H1 (cell line): ENCODE results near the gene COL25A1.
A peak's percentile ranks its signal among the peaks of the same experiment; 100 is the strongest.

Source experiments
- BCL11A ChIP-seq, 2 experiments: IDR thresholded peaks; one replicate each; pipeline ENCODE4 v1.6.1; 2011; ENCODE audit warnings: low read depth in 2 of 2, low read length in 2 of 2, mild to moderate bottlenecking in 2 of 2
- CTBP2 ChIP-seq: IDR thresholded peaks from 2 replicates; pipeline ENCODE4 v1.7.0; 2011; ENCODE audit warnings: borderline replicate concordance, mild to moderate bottlenecking, moderate library complexity, mixed read lengths, low read length; ENCODE audit not compliant: insufficient read depth, insufficient read length
- EZH2 ChIP-seq: fragments of 200-600 bp; sonication (generic); IDR thresholded peaks from 2 replicates; pipeline ENCODE4 v1.7.1; 2012; ENCODE audit warnings: low read depth, mild to moderate bottlenecking, moderate library complexity, low read length, inconsistent platforms; ENCODE audit not compliant: severe bottlenecking
- HDAC6 ChIP-seq: IDR thresholded peaks from one replicate; pipeline ENCODE4 v1.7.1; 2012; ENCODE audit warnings: low read depth, mild to moderate bottlenecking, inconsistent platforms, low read length, moderate library complexity
- JUND ChIP-seq: IDR thresholded peaks from 2 replicates; pipeline ENCODE4 v1.6.1; 2011; ENCODE audit warnings: mild to moderate bottlenecking, improper control_type of control experiment, low read length
- NRF1 ChIP-seq: IDR thresholded peaks from 2 replicates; pipeline ENCODE4 v1.6.1; 2011; ENCODE audit warnings: mild to moderate bottlenecking, low read depth, low read length, improper control_type of control experiment
- RAD21 ChIP-seq, 2 experiments: IDR thresholded peaks in 1 of 2; conservative IDR thresholded peaks in 1 of 2; 2 replicates each; pipeline ENCODE4 v1.6.1; 2011; ENCODE audit warnings: low read depth in 2 of 2, low read length in 2 of 2, improper control_type of control experiment in 1 of 2, inconsistent platforms in 1 of 2, mild to moderate bottlenecking in 1 of 2, moderate library complexity in 1 of 2
- SIN3A ChIP-seq, 2 experiments: IDR thresholded peaks in 1 of 2; conservative IDR thresholded peaks in 1 of 2; 2 replicates each; pipeline ENCODE4 v1.6.1; 2011 to 2012; ENCODE audit warnings: low read length in 2 of 2, improper control_type of control experiment in 1 of 2, low read depth in 1 of 2, mild to moderate bottlenecking in 1 of 2
- SP1 ChIP-seq: IDR thresholded peaks from 2 replicates; pipeline ENCODE4 v1.6.1; 2011; ENCODE audit warnings: low read depth, low read length
- TAF1 ChIP-seq: IDR thresholded peaks from 2 replicates; pipeline ENCODE4 v1.6.1; 2011; ENCODE audit warnings: mild to moderate bottlenecking, low read depth, low read length
- YY1 ChIP-seq: IDR thresholded peaks from 2 replicates; pipeline ENCODE4 v1.6.1; 2011; ENCODE audit warnings: low read depth, mild to moderate bottlenecking, low read length
- TF ChIP-seq, protein P1 (sequence below), 3 experiments: IDR thresholded peaks; 1 replicate in 2 of 3; 2 replicates in 1 of 3; pipeline versions ENCODE4 v1.5.1 to v1.6.1; 2011; ENCODE audit warnings: low read length in 3 of 3, mild to moderate bottlenecking in 3 of 3, inconsistent platforms in 2 of 3, low read depth in 1 of 3, moderate library complexity in 1 of 3; ENCODE audit not compliant: insufficient read depth in 1 of 3; ENCODE audit errors: control extremely low read depth in 1 of 3

DNA sequence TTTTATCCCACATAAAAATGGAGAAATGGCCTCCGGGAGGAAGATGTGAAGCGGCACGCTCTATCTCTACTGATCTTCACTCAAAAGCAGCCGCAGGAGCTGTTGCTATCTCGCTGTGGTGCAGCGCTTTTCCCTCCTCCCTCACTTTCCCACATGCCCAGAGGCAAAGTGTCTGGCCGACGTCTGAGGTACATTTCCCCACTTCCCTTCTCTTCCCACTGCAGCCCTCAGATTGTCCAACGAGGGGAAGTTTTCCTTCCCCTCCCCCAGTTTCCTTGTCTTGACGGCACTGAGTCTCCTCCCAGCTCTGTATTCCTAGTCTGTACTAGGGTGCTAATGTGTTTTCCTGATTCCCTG, 660 bp upstream of the COL25A1 start:
- TF ChIP-seq, protein P1, sequence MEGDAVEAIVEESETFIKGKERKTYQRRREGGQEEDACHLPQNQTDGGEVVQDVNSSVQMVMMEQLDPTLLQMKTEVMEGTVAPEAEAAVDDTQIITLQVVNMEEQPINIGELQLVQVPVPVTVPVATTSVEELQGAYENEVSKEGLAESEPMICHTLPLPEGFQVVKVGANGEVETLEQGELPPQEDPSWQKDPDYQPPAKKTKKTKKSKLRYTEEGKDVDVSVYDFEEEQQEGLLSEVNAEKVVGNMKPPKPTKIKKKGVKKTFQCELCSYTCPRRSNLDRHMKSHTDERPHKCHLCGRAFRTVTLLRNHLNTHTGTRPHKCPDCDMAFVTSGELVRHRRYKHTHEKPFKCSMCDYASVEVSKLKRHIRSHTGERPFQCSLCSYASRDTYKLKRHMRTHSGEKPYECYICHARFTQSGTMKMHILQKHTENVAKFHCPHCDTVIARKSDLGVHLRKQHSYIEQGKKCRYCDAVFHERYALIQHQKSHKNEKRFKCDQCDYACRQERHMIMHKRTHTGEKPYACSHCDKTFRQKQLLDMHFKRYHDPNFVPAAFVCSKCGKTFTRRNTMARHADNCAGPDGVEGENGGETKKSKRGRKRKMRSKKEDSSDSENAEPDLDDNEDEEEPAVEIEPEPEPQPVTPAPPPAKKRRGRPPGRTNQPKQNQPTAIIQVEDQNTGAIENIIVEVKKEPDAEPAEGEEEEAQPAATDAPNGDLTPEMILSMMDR (IDR thresholded peaks at IDR 0.05; ENCODE audit: control extremely low read depth in 1 of 3, insufficient read depth in 1 of 3, low read depth in 1 of 3, low read length in 3 of 3): no peak
- TF ChIP-seq EZH2 (no peak), CTBP2 (no peak), NRF1 (no peak), BCL11A (IDR thresholded peaks at IDR 0.05; ENCODE audit: low read depth in 2 of 2, low read length in 2 of 2) (no peak), YY1 (peak; percentile 9; the same call in 1 of the 2 replicates), SP1 (no peak), TAF1 (no peak; the same call in 1 of the 2 replicates), SIN3A (conservative IDR thresholded peaks at IDR 0.05 in 1 of 2, IDR thresholded peaks at IDR 0.05 in 1 of 2; ENCODE audit: low read depth in 1 of 2, low read length in 2 of 2) (no peak), JUND (no peak), HDAC6 (no peak), RAD21 (IDR thresholded peaks at IDR 0.05 in 1 of 2, conservative IDR thresholded peaks at IDR 0.05 in 1 of 2; ENCODE audit: low read depth in 2 of 2, low read length in 2 of 2) (no peak)
